Ovary (tissue), 3 donors: ENCODE results near the gene ALDH2.

ENCODE experiments used
- POLR2A ChIP-seq: fragments of 450-650 bp; IDR thresholded peaks from one replicate; pipeline ENCODE4 v1.6.1; 2017; ENCODE audit warnings: antibody characterized with exemption, mild to moderate bottlenecking, moderate library complexity
- TF ChIP-seq, protein P1 (sequence below), 3 donors: fragments of 450-650 bp in 2 of 3; fragments of 200-600 bp in 1 of 3; IDR thresholded peaks; one replicate each; pipeline versions ENCODE4 v1.5.1 to v1.8.0; 2016 to 2022; ENCODE audit warnings: antibody characterized with exemption in 3 of 3, mild to moderate bottlenecking in 1 of 3
- donor health status: DM: no; HTN: no; CAD: no.

DNA sequence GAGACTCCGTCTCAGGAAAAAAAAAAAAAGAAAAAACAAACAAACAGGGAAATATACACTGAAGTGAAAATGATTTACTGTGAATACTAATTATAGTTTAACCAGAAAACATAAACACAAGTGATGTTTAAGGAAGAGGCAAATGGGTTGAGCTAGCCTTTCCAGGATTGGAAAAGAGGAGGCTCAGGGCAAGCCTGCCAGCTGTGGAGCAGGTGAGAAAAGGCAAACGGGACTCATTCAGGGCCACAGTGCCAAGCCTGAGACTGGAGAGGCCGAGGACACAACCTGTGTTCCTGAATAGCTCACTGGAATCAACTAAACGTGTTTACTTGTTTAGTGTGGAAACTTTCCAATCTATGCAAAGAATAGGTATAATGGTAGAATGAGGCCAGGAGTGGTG is 39.6 kb downstream of the ALDH2 start:
- TF ChIP-seq POLR2A: no peak
- TF ChIP-seq, protein P1, sequence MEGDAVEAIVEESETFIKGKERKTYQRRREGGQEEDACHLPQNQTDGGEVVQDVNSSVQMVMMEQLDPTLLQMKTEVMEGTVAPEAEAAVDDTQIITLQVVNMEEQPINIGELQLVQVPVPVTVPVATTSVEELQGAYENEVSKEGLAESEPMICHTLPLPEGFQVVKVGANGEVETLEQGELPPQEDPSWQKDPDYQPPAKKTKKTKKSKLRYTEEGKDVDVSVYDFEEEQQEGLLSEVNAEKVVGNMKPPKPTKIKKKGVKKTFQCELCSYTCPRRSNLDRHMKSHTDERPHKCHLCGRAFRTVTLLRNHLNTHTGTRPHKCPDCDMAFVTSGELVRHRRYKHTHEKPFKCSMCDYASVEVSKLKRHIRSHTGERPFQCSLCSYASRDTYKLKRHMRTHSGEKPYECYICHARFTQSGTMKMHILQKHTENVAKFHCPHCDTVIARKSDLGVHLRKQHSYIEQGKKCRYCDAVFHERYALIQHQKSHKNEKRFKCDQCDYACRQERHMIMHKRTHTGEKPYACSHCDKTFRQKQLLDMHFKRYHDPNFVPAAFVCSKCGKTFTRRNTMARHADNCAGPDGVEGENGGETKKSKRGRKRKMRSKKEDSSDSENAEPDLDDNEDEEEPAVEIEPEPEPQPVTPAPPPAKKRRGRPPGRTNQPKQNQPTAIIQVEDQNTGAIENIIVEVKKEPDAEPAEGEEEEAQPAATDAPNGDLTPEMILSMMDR (IDR thresholded peaks at IDR 0.05): no peak
